Measurements from ENCODE around the gene TBC1D22A. TPM values are rescaled to one million over a fixed set of nuclear protein-coding genes. Genes with fewer than 3 reads are reported as not detected.

TBC1D22A gene
- polyA plus RNA-seq, 1 donor from 2014 or later = 9.3 TPM

DNA sequence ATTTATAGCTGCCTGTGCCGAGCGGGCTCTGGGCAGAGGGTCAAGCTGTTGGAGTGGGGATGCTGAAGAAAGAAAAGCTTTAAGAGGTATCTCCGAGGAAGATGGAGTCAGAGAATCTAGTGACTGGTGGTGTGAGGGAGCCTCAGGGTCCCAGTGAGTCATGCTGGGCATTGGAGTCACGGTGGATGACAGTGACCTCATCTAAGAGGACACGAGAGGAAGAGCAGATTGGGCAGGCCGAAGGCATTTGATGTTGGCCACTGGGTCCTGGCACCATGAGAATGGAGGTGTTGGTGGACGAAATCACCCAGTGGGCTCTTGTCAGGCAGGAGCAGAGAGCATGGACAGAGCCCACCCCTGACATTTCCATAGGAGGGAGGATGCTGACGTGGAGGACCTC is 68.4 kb downstream of the TBC1D22A start:
- Histone ChIP-seq H3K27ac (ENCODE audit: low read length) (no peak overlapping the region), H3K9ac (ENCODE audit: low read length) (no peak overlapping the region), H3K9me2 (ENCODE audit: insufficient read depth, low read length) (no peaks in the 10 kb centered on the region), H3F3A (ENCODE audit: insufficient read depth, low read length, poor library complexity, severe bottlenecking) (no peaks in the 10 kb centered on the region), H3K36me3 (ENCODE audit: insufficient read depth, low read length) (no peaks in the 10 kb centered on the region), H3K27me3 (ENCODE audit: insufficient read depth, low read depth, low read length) (no peaks in the 10 kb centered on the region), H3K4me3 (ENCODE audit: low read length) (no peak overlapping the region), H2AFZ (ENCODE audit: low read depth, low read length) (no peak overlapping the region), H4K20me1 (ENCODE audit: insufficient read depth) (no peaks in the 10 kb centered on the region), H3K79me2 (replicated peaks; ENCODE audit: insufficient read depth, low read length) (no peaks in the 10 kb centered on the region), H3K9me3 (ENCODE audit: low read length) (peaks cover 3% of the 10 kb centered on the region), H3K4me2 (ENCODE audit: low read length) (no peak overlapping the region)
- no peak for TF ChIP-seq TAF1 (IDR thresholded peaks at IDR 0.05; ENCODE audit: low read depth)
- TF ChIP-seq RAD21 (conservative IDR thresholded peaks at IDR 0.05) = no peak
- TF ChIP-seq SMC3 (conservative IDR thresholded peaks at IDR 0.05; ENCODE audit: poor library complexity) = no peak
- no peak for TF ChIP-seq REST (IDR thresholded peaks at IDR 0.05; ENCODE audit: borderline replicate concordance)
- no peak for TF ChIP-seq CTCF (IDR thresholded peaks at IDR 0.05; ENCODE audit: poor library complexity, severe bottlenecking)

DNA sequence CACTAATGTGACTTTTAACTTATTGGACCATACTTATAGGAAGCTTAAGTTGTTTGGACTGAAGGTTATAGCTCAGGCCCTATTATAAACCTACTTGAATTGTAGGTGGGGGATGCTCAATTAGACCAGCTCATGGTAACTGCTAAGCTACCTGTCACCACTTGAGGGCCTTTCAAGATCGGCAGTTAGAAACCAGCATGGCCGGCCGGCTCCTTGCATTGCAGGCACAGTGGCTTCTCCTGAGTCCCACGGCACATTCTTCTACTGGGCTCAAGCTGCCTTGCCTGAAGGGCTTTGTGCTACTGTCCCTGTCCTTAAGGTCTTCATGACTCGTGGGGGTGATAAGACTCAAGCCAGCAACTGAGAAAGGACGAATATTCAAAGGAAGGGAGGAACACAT is 70.8 kb downstream of the TBC1D22A start:
- no peak overlapping the region for H3K4me2 ChIP-seq (ENCODE audit: low read length)
- H3F3A ChIP-seq (ENCODE audit: insufficient read depth, low read length, poor library complexity, severe bottlenecking) = no peaks in the 10 kb centered on the region
- H3K9ac ChIP-seq (ENCODE audit: low read length) = no peak overlapping the region
- H3K9me2 ChIP-seq (ENCODE audit: insufficient read depth, low read length) = no peaks in the 10 kb centered on the region
- no peaks in the 10 kb centered on the region for H3K27me3 ChIP-seq (ENCODE audit: insufficient read depth, low read depth, low read length)
- TF ChIP-seq CTCF (IDR thresholded peaks at IDR 0.05; ENCODE audit: poor library complexity, severe bottlenecking) (no peak), EZH2 (IDR thresholded peaks at IDR 0.05; ENCODE audit: borderline replicate concordance, insufficient read depth, low read length, poor library complexity, severe bottlenecking) (no peak), REST (IDR thresholded peaks at IDR 0.05; ENCODE audit: borderline replicate concordance) (no peak), POLR2AphosphoS5 (IDR thresholded peaks at IDR 0.05) (no peak), SMC3 (conservative IDR thresholded peaks at IDR 0.05; ENCODE audit: poor library complexity) (no peak), EP300 (conservative IDR thresholded peaks at IDR 0.05; ENCODE audit: poor library complexity, severe bottlenecking) (no peak), TAF1 (IDR thresholded peaks at IDR 0.05; ENCODE audit: low read depth) (no peak), MXI1 (conservative IDR thresholded peaks at IDR 0.05; ENCODE audit: poor library complexity, severe bottlenecking) (no peak), RAD21 (conservative IDR thresholded peaks at IDR 0.05) (no peak)
- H3K4me3 ChIP-seq (ENCODE audit: low read length) = no peak overlapping the region
- H3K27ac ChIP-seq (ENCODE audit: low read length) = no peak overlapping the region
- no peaks in the 10 kb centered on the region for H3K36me3 ChIP-seq (ENCODE audit: insufficient read depth, low read length)
- H2AFZ ChIP-seq (ENCODE audit: low read depth, low read length) = no peak overlapping the region
- no peaks in the 10 kb centered on the region for H4K20me1 ChIP-seq (ENCODE audit: insufficient read depth)
- no peaks in the 10 kb centered on the region for H3K79me2 ChIP-seq (replicated peaks; ENCODE audit: insufficient read depth, low read length)
- peaks cover 3% of the 10 kb centered on the region for H3K9me3 ChIP-seq (ENCODE audit: low read length)
